Trophoblast cell (in vitro differentiated cells and primary cell): ENCODE measurements around the gene OR10A4.
"Not testable (repeated sequence)": the region's sequence is repeated elsewhere in the genome, so short reads cannot be mapped to it uniquely, and the experiment has no call there.

Experiments used
- DNase-seq, 2 donors: peaks; one replicate each; pipeline ENCODE4 v3.0.0-alpha.2; 2016
- H2AFZ ChIP-seq: 2 replicates; pipeline ENCODE4 v1.6.1; 2013; ENCODE audit warnings: low read length, moderate library complexity, mild to moderate bottlenecking; ENCODE audit not compliant: insufficient read depth, poor library complexity
- H2AK5ac ChIP-seq: 2 replicates; pipeline ENCODE4 v1.6.1; 2013; ENCODE audit warnings: mild to moderate bottlenecking, low read length
- H2BK120ac ChIP-seq: 2 replicates; pipeline ENCODE4 v1.6.1; 2013; ENCODE audit warnings: low read length, mild to moderate bottlenecking, moderate library complexity; ENCODE audit not compliant: insufficient read depth, poor library complexity
- H2BK12ac ChIP-seq: 2 replicates; pipeline ENCODE4 v1.6.1; 2013; ENCODE audit warnings: mild to moderate bottlenecking, low read length, moderate library complexity
- H2BK5ac ChIP-seq: 2 replicates; pipeline ENCODE4 v1.6.1; 2013; ENCODE audit warnings: low read length, low read depth, moderate library complexity, mild to moderate bottlenecking; ENCODE audit not compliant: poor library complexity
- H3K14ac ChIP-seq: 2 replicates; pipeline ENCODE4 v1.6.1; 2013; ENCODE audit warnings: mild to moderate bottlenecking, low read length
- H3K18ac ChIP-seq: 2 replicates; pipeline ENCODE4 v1.6.1; 2013; ENCODE audit warnings: mild to moderate bottlenecking, low read length
- H3K23ac ChIP-seq: 2 replicates; pipeline ENCODE4 v1.6.1; 2013; ENCODE audit warnings: low read length
- H3K27ac ChIP-seq: 2 replicates; pipeline ENCODE4 v1.5.1; 2013; ENCODE audit warnings: low read depth, mild to moderate bottlenecking, inconsistent platforms, low read length, moderate library complexity
- H3K27me3 ChIP-seq: 2 replicates; pipeline ENCODE4 v1.6.1; 2013; ENCODE audit warnings: inconsistent platforms, mild to moderate bottlenecking, low read length, moderate library complexity; ENCODE audit not compliant: insufficient read depth
- H3K36me3 ChIP-seq, 2 experiments: 1 replicate in 1 of 2; 2 replicates in 1 of 2; pipeline ENCODE4 v1.6.1; 2013; ENCODE audit warnings: low read length in 2 of 2, mild to moderate bottlenecking in 2 of 2, moderate library complexity in 1 of 2; ENCODE audit not compliant: insufficient read depth in 2 of 2, control insufficient read depth in 1 of 2
- H3K4ac ChIP-seq: 2 replicates; pipeline ENCODE4 v1.6.1; 2013; ENCODE audit warnings: low read depth, mild to moderate bottlenecking, low read length, moderate library complexity
- H3K4me1 ChIP-seq, 2 experiments: 1 replicate in 1 of 2; 2 replicates in 1 of 2; pipeline ENCODE4 v1.6.1; 2013; ENCODE audit warnings: low read length in 2 of 2, mild to moderate bottlenecking in 2 of 2, moderate library complexity in 1 of 2; ENCODE audit not compliant: insufficient read depth in 2 of 2, control insufficient read depth in 1 of 2
- H3K4me2 ChIP-seq: 2 replicates; pipeline ENCODE4 v1.6.1; 2013; ENCODE audit warnings: inconsistent platforms, mild to moderate bottlenecking, low read length, moderate library complexity
- H3K4me3 ChIP-seq: 2 replicates; pipeline ENCODE4 v1.5.1; 2013; ENCODE audit warnings: mild to moderate bottlenecking, low read depth, low read length, inconsistent platforms
- H3K79me1 ChIP-seq: one replicate; pipeline ENCODE4 v1.6.1; 2013; ENCODE audit warnings: low read length
- H3K79me2 ChIP-seq: 2 replicates; pipeline ENCODE4 v1.6.1; 2013; ENCODE audit warnings: low read length, mild to moderate bottlenecking; ENCODE audit not compliant: control insufficient read depth, insufficient read depth, poor library complexity
- H3K9ac ChIP-seq: 2 replicates; pipeline ENCODE4 v1.6.1; 2013; ENCODE audit warnings: mild to moderate bottlenecking, low read length
- H3K9me3 ChIP-seq: 2 replicates; pipeline ENCODE4 v1.6.1; 2013; ENCODE audit warnings: low read depth, mild to moderate bottlenecking, control low read depth, inconsistent platforms, low read length; ENCODE audit not compliant: insufficient read depth
- H4K12ac ChIP-seq: 2 replicates; pipeline ENCODE4 v1.6.1; 2013; ENCODE audit warnings: low read depth, mild to moderate bottlenecking, low read length, moderate library complexity
- H4K8ac ChIP-seq: 2 replicates; pipeline ENCODE4 v1.6.1; 2013; ENCODE audit warnings: low read depth, mild to moderate bottlenecking, low read length, moderate library complexity
- H4K91ac ChIP-seq: one replicate; pipeline ENCODE4 v1.6.1; 2013; ENCODE audit warnings: low read depth, mild to moderate bottlenecking, low read length, moderate library complexity
- WGBS: extraction: QIAGEN DNeasy Blood & Tissue Kit; methylation state at CpG from one replicate; pipeline ENCODE4 v1.1.7; 2013; ENCODE audit warnings: missing lambda C conversion rate; ENCODE audit not compliant: insufficient read length, insufficient coverage; ENCODE audit errors: extremely low coverage; 5-methylcytosine and 5-hydroxymethylcytosine counted together

OR10A4 gene

DNA sequence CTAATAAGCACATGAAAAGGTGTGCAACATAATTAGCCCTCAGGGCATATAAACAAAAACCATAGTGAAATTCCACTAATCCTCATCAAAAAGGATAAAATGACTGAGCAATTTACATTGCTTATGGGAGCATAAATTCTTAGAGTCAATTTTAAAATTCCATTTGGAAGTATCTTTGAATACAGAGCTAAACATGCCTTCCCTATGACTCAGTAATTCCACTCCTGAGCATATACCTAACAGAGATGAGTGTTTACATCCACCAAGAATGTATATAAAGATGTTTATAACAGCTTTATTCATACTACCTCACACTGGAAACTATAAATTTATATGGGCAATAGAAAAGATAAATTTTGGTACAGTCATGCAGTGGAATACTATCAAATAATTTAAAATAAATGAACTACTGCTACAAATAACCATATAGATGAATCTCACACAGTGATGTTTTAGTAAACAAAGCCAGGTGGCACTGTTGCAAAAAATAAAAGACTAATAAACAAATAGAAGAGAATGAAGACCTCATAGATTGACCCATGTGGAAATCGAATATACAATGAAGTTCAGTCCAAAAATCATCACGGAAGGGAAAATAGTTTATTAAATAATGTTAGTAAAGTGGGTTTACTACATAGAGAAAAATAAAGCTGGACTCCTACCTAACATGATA is 24.0 kb downstream of the OR10A4 start:
- Histone ChIP-seq H3K14ac (no peak overlapping the region), H2BK120ac (no peak overlapping the region), H2AK5ac (no peak overlapping the region), H3K36me3 (no peaks in the 10 kb centered on the region), H3K79me2 (no peaks in the 10 kb centered on the region), H3K27me3 (no peaks in the 10 kb centered on the region), H2BK5ac (no peak overlapping the region), H3K4me1 (no peaks in the 10 kb centered on the region), H3K18ac (no peak overlapping the region), H3K4me3 (no peak overlapping the region), H3K9ac (no peak overlapping the region), H4K12ac (no peak overlapping the region), H4K91ac (no peak overlapping the region), H4K8ac (no peak overlapping the region), H3K27ac (no peak overlapping the region), H3K23ac (no peak overlapping the region), H3K9me3 (peaks cover 3% of the 10 kb centered on the region), H3K79me1 (no peaks in the 10 kb centered on the region), H2AFZ (no peak overlapping the region), H2BK12ac (no peak overlapping the region), H3K4me2 (no peak overlapping the region), H3K4ac (no peak overlapping the region)
- DNase-seq, result peak in 1 of 2 donors; percentile 66
- WGBS, result no CpG with 5 or more reads among the region's 2 CpGs

- not testable (repeated sequence) for H2BK5ac ChIP-seq, H3K79me2 ChIP-seq, H3K23ac ChIP-seq, H2AK5ac ChIP-seq, DNase-seq, H3K9ac ChIP-seq, H3K4me1 ChIP-seq, H2BK120ac ChIP-seq, H3K4ac ChIP-seq, H3K27ac ChIP-seq, H3K14ac ChIP-seq, H4K8ac ChIP-seq, H3K18ac ChIP-seq, H4K91ac ChIP-seq, H3K4me2 ChIP-seq, H3K36me3 ChIP-seq, H3K79me1 ChIP-seq, H3K27me3 ChIP-seq, H3K4me3 ChIP-seq, H4K12ac ChIP-seq, H2BK12ac ChIP-seq, H2AFZ ChIP-seq, H3K9me3 ChIP-seq
- no CpG with 5 or more reads among the region's 13 CpGs for WGBS
Observed at GRCh38 chr11:6904804-6905203, 28.4 kb downstream of the OR10A4 start.

DNA sequence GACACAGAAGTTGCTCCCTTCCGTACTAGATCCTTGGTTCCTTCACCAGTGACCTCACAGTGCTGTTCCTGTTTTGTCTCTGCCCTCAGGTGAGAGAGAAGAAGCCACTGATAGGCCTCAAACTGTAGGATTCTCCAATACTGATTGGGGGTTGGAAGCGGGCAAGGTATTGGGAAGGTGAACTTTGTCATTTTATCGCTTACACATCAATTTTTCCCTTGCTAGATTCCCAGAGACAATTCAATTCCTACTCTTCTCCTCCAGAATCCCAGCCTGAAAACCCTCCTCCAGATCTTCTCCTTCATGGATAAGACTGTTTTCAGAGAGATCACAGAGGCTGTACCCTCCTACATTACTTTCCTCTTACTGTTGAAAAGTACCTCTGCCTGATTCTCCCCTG is 35.0 kb downstream of the OR10A4 start:
- no peak overlapping the region for H3K4me3 ChIP-seq
- H3K14ac ChIP-seq, result no peak overlapping the region
- no peaks in the 10 kb centered on the region for H3K79me2 ChIP-seq
- no peaks in the 10 kb centered on the region for H3K9me3 ChIP-seq
- H3K4ac ChIP-seq, result no peak overlapping the region
- no peak overlapping the region for H2BK5ac ChIP-seq
- no peak overlapping the region for H2AK5ac ChIP-seq
- no peak overlapping the region for H3K9ac ChIP-seq
- no peaks in the 10 kb centered on the region for H3K4me1 ChIP-seq
- H2BK120ac ChIP-seq, result no peak overlapping the region
- no peaks in the 10 kb centered on the region for H3K27me3 ChIP-seq
- H3K23ac ChIP-seq, result peak overlapping the region; percentile 67
- H2BK12ac ChIP-seq, result no peak overlapping the region
- H3K4me2 ChIP-seq, result no peak overlapping the region
- H3K79me1 ChIP-seq, result no peaks in the 10 kb centered on the region
- H4K8ac ChIP-seq, result no peak overlapping the region
- H4K91ac ChIP-seq, result no peak overlapping the region
- H3K18ac ChIP-seq, result no peak overlapping the region
- no peak overlapping the region for H3K27ac ChIP-seq
- no peak overlapping the region for H2AFZ ChIP-seq
- H3K36me3 ChIP-seq, result no peaks in the 10 kb centered on the region
- DNase-seq, result no peak
- no CpG with 5 or more reads among the region's 3 CpGs for WGBS
- no peak overlapping the region for H4K12ac ChIP-seq

- no peak for DNase-seq
- H2BK5ac ChIP-seq, result no peak overlapping the region
- H3K18ac ChIP-seq, result no peak overlapping the region
Observed at GRCh38 chr11:6911948-6912347, 35.5 kb downstream of the OR10A4 start.

More at GRCh38 chr11:6911948-6912347, 35.5 kb downstream of the OR10A4 start:
- H3K36me3 ChIP-seq, result no peaks in the 10 kb centered on the region
- H3K23ac ChIP-seq, result no peak overlapping the region
- no peak overlapping the region for H2BK12ac ChIP-seq
- 100% methylated on average over 1 of the region's 3 CpGs for WGBS
- no peaks in the 10 kb centered on the region for H3K79me2 ChIP-seq
- H3K4me1 ChIP-seq, result no peaks in the 10 kb centered on the region
- no peaks in the 10 kb centered on the region for H3K27me3 ChIP-seq
- no peak overlapping the region for H3K9ac ChIP-seq
- H2BK120ac ChIP-seq, result no peak overlapping the region
- H2AK5ac ChIP-seq, result no peak overlapping the region
- H3K9me3 ChIP-seq, result no peaks in the 10 kb centered on the region
- H3K4me2 ChIP-seq, result no peak overlapping the region
- H2AFZ ChIP-seq, result no peak overlapping the region
- H3K4me3 ChIP-seq, result no peak overlapping the region
- H3K79me1 ChIP-seq, result no peaks in the 10 kb centered on the region
- no peak overlapping the region for H3K4ac ChIP-seq
- no peak overlapping the region for H3K14ac ChIP-seq
- no peak overlapping the region for H3K27ac ChIP-seq
- no peak overlapping the region for H4K12ac ChIP-seq
- no peak overlapping the region for H4K91ac ChIP-seq
- H4K8ac ChIP-seq, result no peak overlapping the region
